Measurements from ENCODE around the gene NRGN. TPM values are rescaled to one million over a fixed set of nuclear protein-coding genes. Genes with fewer than 3 reads are reported as not detected.
"Not testable (repeated sequence)": the region's sequence is repeated elsewhere in the genome, so short reads cannot be mapped to it uniquely, and the experiment has no call there.

The NRGN gene
- polyA plus RNA-seq, 1 donor from 2014 or later = 0.69 TPM

DNA sequence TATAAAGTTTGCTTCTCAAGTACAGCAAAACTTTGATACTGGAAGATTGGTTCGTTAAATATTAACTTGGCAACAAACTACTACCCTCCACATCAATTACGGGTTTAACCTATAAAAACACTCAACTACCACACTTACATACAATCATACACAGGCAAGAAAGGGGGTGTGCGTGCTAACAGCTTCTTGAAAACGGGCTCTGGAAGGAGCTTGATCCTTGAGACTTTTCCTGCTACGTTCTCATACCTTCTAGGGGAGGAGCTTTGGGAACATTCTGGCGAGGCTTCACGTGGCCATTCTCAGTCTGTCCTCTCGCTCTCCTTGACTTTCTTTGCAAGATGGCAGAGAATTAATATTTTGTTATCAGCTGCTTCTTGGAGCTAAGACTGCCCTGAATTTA is 29.2 kb downstream of the NRGN start:
- Histone ChIP-seq H3K9me2 (ENCODE audit: insufficient read depth, low read length) (no peaks in the 10 kb centered on the region), H3K36me3 (ENCODE audit: insufficient read depth, low read length) (no peaks in the 10 kb centered on the region)

DNA sequence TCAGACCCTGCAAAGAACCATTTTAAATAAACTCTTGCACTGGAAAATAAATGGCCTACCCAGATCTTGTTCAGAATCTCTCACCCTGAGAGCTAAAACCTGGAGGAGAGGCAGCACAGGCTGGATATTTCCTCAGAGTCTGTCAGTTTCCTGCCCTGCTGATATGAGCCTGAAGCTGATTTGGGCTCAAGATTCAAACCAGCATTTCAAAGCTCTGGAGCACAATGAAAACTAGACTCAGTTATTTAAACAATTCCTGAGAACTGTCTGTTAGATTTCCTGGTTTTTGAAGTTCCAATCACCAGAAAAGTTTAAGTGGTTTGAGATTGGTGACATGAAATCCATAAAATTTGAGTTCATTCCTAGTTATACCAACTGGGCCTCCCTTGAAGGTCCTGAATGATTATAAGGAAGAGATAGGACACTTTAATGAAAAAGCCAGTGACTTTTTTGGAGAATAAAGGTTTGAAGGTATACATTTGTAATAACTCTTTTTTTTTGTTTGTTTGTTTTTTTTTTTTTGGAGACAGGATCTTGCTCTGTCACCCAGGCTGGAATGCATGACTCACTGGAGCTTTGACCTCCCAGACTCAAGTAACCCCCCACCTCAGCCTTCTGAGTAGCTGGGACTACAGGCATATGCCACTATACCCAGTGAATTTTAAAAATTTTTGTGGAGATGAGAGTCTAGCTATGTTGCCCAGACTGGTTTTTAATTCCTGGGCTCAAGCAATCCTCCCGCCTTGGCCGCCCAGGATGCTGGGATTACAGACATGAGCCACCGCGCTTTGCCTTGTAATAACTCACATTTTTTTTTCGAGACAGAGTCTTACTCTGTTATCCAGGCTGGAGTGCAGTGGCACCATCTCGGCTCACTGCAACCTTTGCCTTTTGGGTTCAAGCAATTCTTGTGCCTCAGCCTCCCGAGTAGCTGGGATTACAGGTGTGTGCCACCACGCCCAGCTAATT is 30.3 kb downstream of the NRGN start:
- Histone ChIP-seq H3K9me3 (ENCODE audit: low read length) (no peaks in the 10 kb centered on the region), H3K9me2 (ENCODE audit: insufficient read depth, low read length) (no peaks in the 10 kb centered on the region), H3K79me2 (replicated peaks; ENCODE audit: insufficient read depth, low read length) (no peaks in the 10 kb centered on the region), H3K27me3 (ENCODE audit: insufficient read depth, low read depth, low read length) (no peaks in the 10 kb centered on the region), H3K4me3 (ENCODE audit: low read length) (no peak overlapping the region), H3K9ac (ENCODE audit: low read length) (no peak overlapping the region), H4K20me1 (ENCODE audit: insufficient read depth) (no peaks in the 10 kb centered on the region), H3F3A (ENCODE audit: insufficient read depth, low read length, poor library complexity, severe bottlenecking) (no peaks in the 10 kb centered on the region), H2AFZ (ENCODE audit: low read depth, low read length) (no peak overlapping the region), H3K36me3 (ENCODE audit: insufficient read depth, low read length) (no peaks in the 10 kb centered on the region), H3K27ac (ENCODE audit: low read length) (no peak overlapping the region), H3K4me2 (ENCODE audit: low read length) (no peak overlapping the region)
- TF ChIP-seq EP300 (conservative IDR thresholded peaks at IDR 0.05; ENCODE audit: poor library complexity, severe bottlenecking) = no peak
- TF ChIP-seq, protein P1, sequence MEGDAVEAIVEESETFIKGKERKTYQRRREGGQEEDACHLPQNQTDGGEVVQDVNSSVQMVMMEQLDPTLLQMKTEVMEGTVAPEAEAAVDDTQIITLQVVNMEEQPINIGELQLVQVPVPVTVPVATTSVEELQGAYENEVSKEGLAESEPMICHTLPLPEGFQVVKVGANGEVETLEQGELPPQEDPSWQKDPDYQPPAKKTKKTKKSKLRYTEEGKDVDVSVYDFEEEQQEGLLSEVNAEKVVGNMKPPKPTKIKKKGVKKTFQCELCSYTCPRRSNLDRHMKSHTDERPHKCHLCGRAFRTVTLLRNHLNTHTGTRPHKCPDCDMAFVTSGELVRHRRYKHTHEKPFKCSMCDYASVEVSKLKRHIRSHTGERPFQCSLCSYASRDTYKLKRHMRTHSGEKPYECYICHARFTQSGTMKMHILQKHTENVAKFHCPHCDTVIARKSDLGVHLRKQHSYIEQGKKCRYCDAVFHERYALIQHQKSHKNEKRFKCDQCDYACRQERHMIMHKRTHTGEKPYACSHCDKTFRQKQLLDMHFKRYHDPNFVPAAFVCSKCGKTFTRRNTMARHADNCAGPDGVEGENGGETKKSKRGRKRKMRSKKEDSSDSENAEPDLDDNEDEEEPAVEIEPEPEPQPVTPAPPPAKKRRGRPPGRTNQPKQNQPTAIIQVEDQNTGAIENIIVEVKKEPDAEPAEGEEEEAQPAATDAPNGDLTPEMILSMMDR (IDR thresholded peaks at IDR 0.05; ENCODE audit: poor library complexity, severe bottlenecking) = no peak
- TF ChIP-seq, protein P2, sequence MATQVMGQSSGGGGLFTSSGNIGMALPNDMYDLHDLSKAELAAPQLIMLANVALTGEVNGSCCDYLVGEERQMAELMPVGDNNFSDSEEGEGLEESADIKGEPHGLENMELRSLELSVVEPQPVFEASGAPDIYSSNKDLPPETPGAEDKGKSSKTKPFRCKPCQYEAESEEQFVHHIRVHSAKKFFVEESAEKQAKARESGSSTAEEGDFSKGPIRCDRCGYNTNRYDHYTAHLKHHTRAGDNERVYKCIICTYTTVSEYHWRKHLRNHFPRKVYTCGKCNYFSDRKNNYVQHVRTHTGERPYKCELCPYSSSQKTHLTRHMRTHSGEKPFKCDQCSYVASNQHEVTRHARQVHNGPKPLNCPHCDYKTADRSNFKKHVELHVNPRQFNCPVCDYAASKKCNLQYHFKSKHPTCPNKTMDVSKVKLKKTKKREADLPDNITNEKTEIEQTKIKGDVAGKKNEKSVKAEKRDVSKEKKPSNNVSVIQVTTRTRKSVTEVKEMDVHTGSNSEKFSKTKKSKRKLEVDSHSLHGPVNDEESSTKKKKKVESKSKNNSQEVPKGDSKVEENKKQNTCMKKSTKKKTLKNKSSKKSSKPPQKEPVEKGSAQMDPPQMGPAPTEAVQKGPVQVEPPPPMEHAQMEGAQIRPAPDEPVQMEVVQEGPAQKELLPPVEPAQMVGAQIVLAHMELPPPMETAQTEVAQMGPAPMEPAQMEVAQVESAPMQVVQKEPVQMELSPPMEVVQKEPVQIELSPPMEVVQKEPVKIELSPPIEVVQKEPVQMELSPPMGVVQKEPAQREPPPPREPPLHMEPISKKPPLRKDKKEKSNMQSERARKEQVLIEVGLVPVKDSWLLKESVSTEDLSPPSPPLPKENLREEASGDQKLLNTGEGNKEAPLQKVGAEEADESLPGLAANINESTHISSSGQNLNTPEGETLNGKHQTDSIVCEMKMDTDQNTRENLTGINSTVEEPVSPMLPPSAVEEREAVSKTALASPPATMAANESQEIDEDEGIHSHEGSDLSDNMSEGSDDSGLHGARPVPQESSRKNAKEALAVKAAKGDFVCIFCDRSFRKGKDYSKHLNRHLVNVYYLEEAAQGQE (IDR thresholded peaks at IDR 0.05; ENCODE audit: borderline replicate concordance) = no peak
- no peak for TF ChIP-seq TAF1 (IDR thresholded peaks at IDR 0.05; ENCODE audit: low read depth)
- TF ChIP-seq EZH2 (IDR thresholded peaks at IDR 0.05; ENCODE audit: borderline replicate concordance, insufficient read depth, low read length, poor library complexity, severe bottlenecking) = no peak
- TF ChIP-seq MXI1 (conservative IDR thresholded peaks at IDR 0.05; ENCODE audit: poor library complexity, severe bottlenecking) = no peak
- no peak for TF ChIP-seq SMC3 (conservative IDR thresholded peaks at IDR 0.05; ENCODE audit: poor library complexity)

More for the DNA sequence above, 29.2 kb downstream of the NRGN start:
- no peak overlapping the region for H3K4me3 ChIP-seq (ENCODE audit: low read length)
- no peak for TF ChIP-seq EP300 (conservative IDR thresholded peaks at IDR 0.05; ENCODE audit: poor library complexity, severe bottlenecking)
- no peak for TF ChIP-seq MXI1 (conservative IDR thresholded peaks at IDR 0.05; ENCODE audit: poor library complexity, severe bottlenecking)
- TF ChIP-seq RAD21 (conservative IDR thresholded peaks at IDR 0.05) = no peak
- no peak for TF ChIP-seq SMC3 (conservative IDR thresholded peaks at IDR 0.05; ENCODE audit: poor library complexity)
- H3K4me2 ChIP-seq (ENCODE audit: low read length) = no peak overlapping the region
- no peaks in the 10 kb centered on the region for H3K27me3 ChIP-seq (ENCODE audit: insufficient read depth, low read depth, low read length)
- no peaks in the 10 kb centered on the region for H3F3A ChIP-seq (ENCODE audit: insufficient read depth, low read length, poor library complexity, severe bottlenecking)
- no peaks in the 10 kb centered on the region for H3K9me3 ChIP-seq (ENCODE audit: low read length)
- no peak overlapping the region for H3K9ac ChIP-seq (ENCODE audit: low read length)
- H2AFZ ChIP-seq (ENCODE audit: low read depth, low read length) = no peak overlapping the region
- no peaks in the 10 kb centered on the region for H3K79me2 ChIP-seq (replicated peaks; ENCODE audit: insufficient read depth, low read length)
- H3K27ac ChIP-seq (ENCODE audit: low read length) = no peak overlapping the region
- no peaks in the 10 kb centered on the region for H4K20me1 ChIP-seq (ENCODE audit: insufficient read depth)

DNA sequence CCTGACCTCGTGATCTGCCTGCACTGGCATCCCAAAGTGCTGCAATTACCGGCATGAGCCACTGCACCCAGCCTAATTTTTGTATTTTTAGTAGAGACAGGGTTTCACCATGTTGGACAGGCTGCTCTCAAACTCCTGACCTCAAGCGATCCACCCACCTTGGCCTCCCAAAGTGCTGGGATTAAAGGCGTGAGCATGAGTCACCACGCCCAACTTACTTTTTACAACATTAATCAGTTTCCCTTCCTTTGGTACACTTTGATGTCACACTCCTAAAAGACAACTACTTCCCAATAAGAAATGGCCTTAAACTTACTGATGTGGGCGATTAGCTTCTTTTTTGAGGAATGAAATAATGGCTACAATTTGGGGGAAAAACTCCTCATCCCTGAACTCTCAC is 31.2 kb downstream of the NRGN start:
- not testable (repeated sequence) for H3K4me2 ChIP-seq (ENCODE audit: low read length); H4K20me1 ChIP-seq (ENCODE audit: insufficient read depth); H3K9me2 ChIP-seq (ENCODE audit: insufficient read depth, low read length); H3K4me3 ChIP-seq (ENCODE audit: low read length); H3K9me3 ChIP-seq (ENCODE audit: low read length); H3K9ac ChIP-seq (ENCODE audit: low read length); H2AFZ ChIP-seq (ENCODE audit: low read depth, low read length); H3K79me2 ChIP-seq (replicated peaks; ENCODE audit: insufficient read depth, low read length); H3K36me3 ChIP-seq (ENCODE audit: insufficient read depth, low read length); H3F3A ChIP-seq (ENCODE audit: insufficient read depth, low read length, poor library complexity, severe bottlenecking); H3K27me3 ChIP-seq (ENCODE audit: insufficient read depth, low read depth, low read length); H3K27ac ChIP-seq (ENCODE audit: low read length)
